ENCODE measurements around the gene SRR. TPM values are rescaled to one million over a fixed set of nuclear protein-coding genes. Genes with fewer than 3 reads are reported as not detected.

SRR gene
- total RNA-seq, 1 donor from 2014 or later: 14.9 TPM

DNA sequence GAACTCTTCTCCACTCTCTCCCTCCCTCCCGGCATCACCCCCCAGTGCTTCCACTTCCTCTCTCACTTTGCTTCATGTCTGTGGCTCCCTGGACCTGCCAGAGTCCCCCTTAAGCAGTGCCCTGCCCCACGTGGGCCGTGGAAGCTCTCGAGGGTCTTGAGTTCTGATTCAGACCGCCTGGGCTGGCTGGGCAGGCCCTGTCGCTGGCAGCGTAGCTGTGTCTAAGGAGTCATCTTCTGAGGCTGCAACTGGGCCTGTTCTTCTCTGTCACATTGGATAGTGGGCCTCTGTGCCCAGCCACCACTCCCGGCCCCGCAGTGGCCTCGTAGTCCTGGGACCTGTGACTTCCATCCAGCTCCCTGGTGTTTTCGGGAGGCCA lies 66.5 kb downstream of the SRR start:
- Mint-ChIP-seq H3K9me3 (no peaks in the 10 kb centered on the region), H3K4me1 (ENCODE audit: low read depth) (no peaks in the 10 kb centered on the region), H3K36me3 (ENCODE audit: low read depth) (peaks cover 3% of the 10 kb centered on the region), H3K27ac (no peak overlapping the region), H3K4me3 (no peak overlapping the region), H3K27me3 (ENCODE audit: insufficient read depth) (no peaks in the 10 kb centered on the region)
- intact Hi-C loops (cut with micrococcal nuclease): no loop called here
- no peak for DNase-seq (ENCODE audit: low spot score)

DNA sequence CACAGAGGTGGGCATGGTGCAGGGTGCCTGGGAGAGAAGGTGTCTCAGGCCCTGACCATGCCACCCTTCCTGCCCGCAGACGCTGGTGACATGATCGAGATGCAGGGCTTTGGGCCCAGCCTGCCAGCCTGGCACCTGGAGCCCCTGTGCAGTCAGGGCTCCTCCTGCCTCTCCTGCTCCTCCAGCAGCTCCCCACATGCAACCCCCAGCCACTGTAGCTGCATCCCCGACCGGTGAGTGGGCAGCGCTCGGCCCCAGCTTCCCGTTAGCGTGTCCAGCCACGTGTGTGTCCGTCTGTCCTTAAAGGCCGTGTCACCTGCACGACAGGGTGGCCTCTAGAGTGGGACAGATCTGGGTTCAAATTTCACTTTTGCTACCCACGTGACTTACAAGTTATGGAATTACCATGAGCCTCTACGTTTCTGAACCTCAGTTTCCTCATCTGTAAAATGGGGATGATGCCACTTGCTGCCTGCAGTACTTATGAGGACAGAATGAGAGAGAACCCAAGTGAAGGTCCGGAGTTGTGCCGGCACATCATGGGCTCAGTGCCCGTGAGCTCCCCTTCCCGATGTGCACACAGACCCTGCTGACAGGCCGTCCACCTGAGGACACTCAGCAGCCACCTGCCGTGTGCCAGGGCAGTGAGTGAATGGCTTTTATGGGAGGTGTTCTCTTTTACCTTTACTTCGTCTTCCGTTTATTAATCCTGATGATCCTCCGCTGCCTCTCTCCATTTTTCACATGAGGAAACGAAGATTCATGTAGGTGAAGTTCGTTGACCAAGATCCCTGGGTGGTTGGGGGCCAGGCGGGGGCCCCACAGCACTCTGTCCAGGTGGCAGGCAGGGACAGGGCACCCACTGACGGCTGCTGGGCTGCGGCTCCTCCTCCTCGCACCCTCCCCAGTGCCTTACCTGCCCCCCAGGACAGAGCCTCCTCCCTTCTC lies 67.7 kb downstream of the SRR start:
- Mint-ChIP-seq H3K27ac (no peak overlapping the region), H3K4me1 (ENCODE audit: low read depth) (no peaks in the 10 kb centered on the region), H3K36me3 (ENCODE audit: low read depth) (peaks cover 5% of the 10 kb centered on the region), H3K27me3 (ENCODE audit: insufficient read depth) (no peaks in the 10 kb centered on the region), H3K4me3 (no peak overlapping the region), H3K9me3 (no peaks in the 10 kb centered on the region)
- intact Hi-C loops (cut with micrococcal nuclease): no loop called here
- no peak for DNase-seq (ENCODE audit: low spot score)

DNA sequence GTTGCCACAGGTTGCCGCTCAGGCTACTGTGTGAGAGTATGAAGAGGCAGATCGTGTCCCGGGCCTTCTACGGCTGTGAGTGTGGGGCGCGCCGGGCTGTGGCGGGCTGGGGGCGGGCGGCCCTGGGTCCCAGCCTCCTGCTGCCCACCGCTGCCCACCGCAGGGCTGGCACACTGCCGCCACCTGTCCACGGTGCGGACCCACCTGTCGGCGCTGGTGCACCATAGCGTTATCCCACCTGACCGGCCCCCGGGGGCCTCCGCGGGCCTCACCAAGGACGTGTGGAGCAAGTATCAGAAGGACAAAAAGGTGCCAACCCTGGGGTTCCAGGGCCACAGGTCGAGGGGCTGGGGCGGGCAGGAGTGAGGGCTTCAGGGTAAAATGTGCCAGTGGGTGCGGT lies 68.4 kb downstream of the SRR start:
- Mint-ChIP-seq H3K4me1 (ENCODE audit: low read depth) (no peaks in the 10 kb centered on the region), H3K27me3 (ENCODE audit: insufficient read depth) (no peaks in the 10 kb centered on the region), H3K9me3 (no peaks in the 10 kb centered on the region), H3K27ac (no peak overlapping the region), H3K36me3 (ENCODE audit: low read depth) (peaks cover 2% of the 10 kb centered on the region), H3K4me3 (no peak overlapping the region)
- intact Hi-C loops (cut with micrococcal nuclease): no loop called here
- no peak for DNase-seq (ENCODE audit: low spot score)

DNA sequence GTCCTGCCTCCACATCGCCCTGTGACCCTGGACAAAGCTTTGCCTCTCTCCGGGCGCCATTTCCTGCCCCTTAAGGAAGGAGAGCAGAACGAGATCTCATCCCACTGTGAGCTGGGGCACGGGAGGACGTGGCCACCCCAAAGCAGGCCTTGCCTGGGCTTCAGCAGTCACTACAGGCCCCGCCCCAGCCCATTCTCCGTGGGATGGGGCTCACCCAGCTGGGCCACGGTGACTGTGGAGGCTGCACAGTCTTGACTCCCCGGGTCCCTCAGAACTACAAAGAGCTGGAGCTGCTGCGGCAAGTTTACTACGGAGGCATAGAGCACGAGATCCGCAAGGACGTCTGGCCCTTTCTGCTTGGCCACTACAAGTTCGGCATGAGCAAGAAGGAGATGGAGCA lies 68.9 kb downstream of the SRR start:
- H3K36me3 Mint-ChIP-seq (ENCODE audit: low read depth): peaks cover 2% of the 10 kb centered on the region
- intact Hi-C loops (cut with micrococcal nuclease): no loop called here
- H3K4me1 Mint-ChIP-seq (ENCODE audit: low read depth): no peaks in the 10 kb centered on the region
- no peak for DNase-seq (ENCODE audit: low spot score)
- H3K27ac Mint-ChIP-seq: no peak overlapping the region
- no peaks in the 10 kb centered on the region for H3K9me3 Mint-ChIP-seq
- no peaks in the 10 kb centered on the region for H3K27me3 Mint-ChIP-seq (ENCODE audit: insufficient read depth)
- no peak overlapping the region for H3K4me3 Mint-ChIP-seq

DNA sequence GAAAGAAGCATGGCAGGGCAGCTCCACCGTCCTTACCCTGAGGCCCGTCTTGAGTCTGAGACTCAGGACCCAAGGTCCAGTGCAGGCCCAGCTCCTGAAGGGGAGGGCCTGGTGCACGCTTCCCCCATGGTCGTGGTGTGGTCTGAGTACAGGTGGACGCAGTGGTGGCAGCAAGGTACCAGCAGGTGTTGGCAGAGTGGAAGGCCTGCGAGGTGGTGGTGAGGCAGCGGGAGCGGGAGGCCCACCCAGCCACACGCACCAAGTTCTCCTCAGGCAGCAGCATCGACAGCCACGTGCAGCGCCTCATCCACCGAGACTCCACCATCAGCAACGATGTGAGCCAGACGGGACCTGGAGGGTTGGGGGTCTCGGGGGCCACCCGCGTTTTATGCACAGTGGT lies 69.4 kb downstream of the SRR start:
- no peaks in the 10 kb centered on the region for H3K4me1 Mint-ChIP-seq (ENCODE audit: low read depth)
- peaks cover 2% of the 10 kb centered on the region for H3K36me3 Mint-ChIP-seq (ENCODE audit: low read depth)
- no peak overlapping the region for H3K27ac Mint-ChIP-seq
- intact Hi-C loops (cut with micrococcal nuclease): no loop called here
- no peak overlapping the region for H3K4me3 Mint-ChIP-seq
- no peaks in the 10 kb centered on the region for H3K9me3 Mint-ChIP-seq
- DNase-seq (ENCODE audit: low spot score): no peak
- no peaks in the 10 kb centered on the region for H3K27me3 Mint-ChIP-seq (ENCODE audit: insufficient read depth)

Other genes with a start within 250 kb of the SRR start
- gene HIC1, start 248.8 kb upstream of the SRR start, total RNA-seq: 45.6 and 47.0 TPM in 2 replicates
- gene SMG6, start 165 bp upstream of the SRR start, total RNA-seq: 35.3 and 39.5 TPM in 2 replicates
- 91.3 and 92.9 TPM in 2 replicates for gene TSR1, start 32.5 kb downstream of the SRR start, total RNA-seq
- gene SGSM2, start 33.6 kb downstream of the SRR start, total RNA-seq: 39.1 and 45.9 TPM in 2 replicates
- 31.5 and 35.9 TPM in 2 replicates for gene MNT, start 97.1 kb downstream of the SRR start, total RNA-seq
- 53.9 and 57.9 TPM in 2 replicates for gene METTL16, start 207.9 kb downstream of the SRR start, total RNA-seq